Measurements from ENCODE around the gene DEFB129.
"Not testable (repeated sequence)": the region's sequence is repeated elsewhere in the genome, so short reads cannot be mapped to it uniquely, and the experiment has no call there.

DEFB129 gene, protein sequence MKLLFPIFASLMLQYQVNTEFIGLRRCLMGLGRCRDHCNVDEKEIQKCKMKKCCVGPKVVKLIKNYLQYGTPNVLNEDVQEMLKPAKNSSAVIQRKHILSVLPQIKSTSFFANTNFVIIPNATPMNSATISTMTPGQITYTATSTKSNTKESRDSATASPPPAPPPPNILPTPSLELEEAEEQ

GRCh38 chr20:226958-227357 is at the start of gene DEFB129:
DEFB129 (plus strand) TSS chr20:227258; CDS start chr20:227289, 31 bp downstream.
- no peak for DNase-seq

GRCh38 chr20:184288-184687 is 42.8 kb upstream of the DEFB129 start:
- DNase-seq, result no peak

GRCh38 chr20:187733-188132 is 39.3 kb upstream of the DEFB129 start:
- DNase-seq, result no peak

DNA sequence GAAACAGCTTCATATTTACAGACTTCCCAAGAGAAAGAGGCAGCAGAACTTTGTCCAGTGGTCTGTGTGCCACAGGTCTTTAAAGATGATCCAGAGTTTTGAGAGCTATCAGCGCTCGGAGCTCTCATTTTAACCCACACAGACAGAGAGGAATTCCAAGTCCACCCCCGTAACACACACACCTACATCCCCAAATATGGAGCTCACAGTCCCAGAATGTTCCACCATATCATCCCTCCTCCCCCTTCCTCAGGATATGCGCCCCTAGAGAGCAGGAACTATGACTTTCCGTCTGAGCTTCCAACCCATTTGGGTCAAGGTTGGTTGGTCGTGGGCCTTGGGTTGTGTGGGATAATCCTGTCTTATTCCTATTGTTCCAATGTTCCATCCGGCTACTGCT is 37.4 kb upstream of the DEFB129 start, which contains the start of gene DEFB128:
TSS of gene DEFB128 (minus strand) at position 101 of the 400 bp plus-strand sequence. CDS start at position 13, 88 bp downstream.
- DNase-seq, result no peak

DNA sequence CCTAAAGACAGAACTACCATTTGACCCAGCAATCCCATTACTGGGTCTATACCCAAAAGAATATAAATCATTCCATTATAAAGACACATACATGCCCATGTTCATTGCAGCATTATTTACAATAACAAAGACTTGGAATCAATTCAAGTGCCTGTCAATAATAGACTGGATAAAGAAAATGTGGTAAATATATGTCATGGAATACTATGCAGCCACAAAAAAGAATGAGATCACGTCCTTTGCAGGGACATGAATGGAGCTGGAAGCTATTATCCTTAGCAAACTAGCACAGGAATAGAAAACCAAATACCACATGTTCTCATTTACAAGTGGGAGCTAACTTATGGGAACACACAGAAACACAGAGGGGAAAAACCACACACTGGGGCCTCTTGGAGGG is 28.8 kb upstream of the DEFB129 start:
- DNase-seq, result no peak

DNA sequence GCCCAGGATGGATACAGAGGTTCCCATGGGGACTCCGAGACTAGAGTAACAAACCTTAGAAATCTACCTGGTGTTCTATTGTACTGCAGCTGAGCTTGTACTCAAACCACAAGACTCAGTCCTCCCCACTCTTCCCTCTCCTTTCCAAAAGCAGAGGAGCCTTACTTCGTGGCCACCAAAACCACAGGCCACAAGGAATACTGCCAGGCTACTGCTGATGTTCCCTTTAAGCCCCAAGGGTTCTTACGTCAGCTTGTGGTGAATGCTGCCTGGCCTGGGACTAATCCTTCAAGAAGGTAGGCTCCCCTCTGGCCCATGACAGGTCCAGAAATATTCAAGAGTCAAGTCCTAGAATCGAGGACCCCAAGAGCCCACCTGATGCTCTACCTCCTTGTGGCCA is 27.1 kb upstream of the DEFB129 start:
- no peak for DNase-seq

DNA sequence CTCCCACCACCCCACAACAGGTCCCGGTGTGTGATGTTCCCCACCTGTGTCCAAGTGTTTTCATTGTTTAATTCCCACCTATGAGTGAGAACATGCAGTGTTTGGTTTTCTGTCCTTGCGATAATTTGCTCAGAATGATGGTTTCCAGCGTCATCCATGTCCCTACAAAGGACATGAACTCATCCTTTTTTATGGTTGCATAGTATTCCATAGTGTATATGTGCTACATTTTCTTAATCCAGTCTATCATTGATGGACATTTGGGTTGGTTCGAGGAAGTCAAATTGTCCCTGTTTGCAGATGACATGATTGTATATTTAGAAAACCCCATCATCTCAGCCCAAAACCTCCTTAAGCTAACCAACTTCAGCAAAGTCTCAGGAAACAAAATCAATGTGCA is 23.4 kb upstream of the DEFB129 start:
- DNase-seq, result not testable (repeated sequence)

- peak; percentile 76 to 80 for DNase-seq
Measured at GRCh38 chr20:208942-209566, 18.0 kb upstream of the DEFB129 start.

DNA sequence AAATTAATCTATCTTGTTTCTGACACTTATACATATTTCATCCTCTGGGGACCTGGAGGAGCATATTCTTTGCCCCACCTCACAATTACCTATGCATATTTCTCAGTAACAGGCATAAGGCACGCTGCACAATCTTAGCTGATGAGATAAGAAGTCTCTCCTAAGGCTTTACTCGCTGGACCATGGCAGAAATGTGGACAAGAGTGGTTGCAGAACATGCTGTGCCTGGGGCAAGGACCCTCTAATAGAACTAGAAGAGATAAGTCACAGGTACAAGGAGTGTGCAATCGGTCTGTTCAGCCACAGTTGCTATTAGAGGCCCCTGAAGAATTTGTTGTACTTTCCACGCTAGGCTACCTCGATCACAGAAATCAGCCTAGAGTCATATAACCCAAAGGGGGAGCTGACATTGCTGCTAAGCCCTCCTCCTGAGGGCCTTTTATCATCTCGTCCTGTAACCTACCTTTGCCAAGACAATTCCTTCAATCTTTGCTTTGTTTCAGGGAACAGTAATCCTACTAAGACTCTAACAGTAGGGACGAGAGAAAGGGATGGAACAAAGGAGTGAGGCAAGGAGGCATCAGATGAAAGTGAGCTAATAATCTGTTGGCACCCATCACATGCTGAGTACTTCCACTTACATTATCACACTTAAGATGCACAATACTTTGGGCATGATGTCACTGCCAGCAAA is 16.1 kb upstream of the DEFB129 start:
- DNase-seq, result no peak

DNA sequence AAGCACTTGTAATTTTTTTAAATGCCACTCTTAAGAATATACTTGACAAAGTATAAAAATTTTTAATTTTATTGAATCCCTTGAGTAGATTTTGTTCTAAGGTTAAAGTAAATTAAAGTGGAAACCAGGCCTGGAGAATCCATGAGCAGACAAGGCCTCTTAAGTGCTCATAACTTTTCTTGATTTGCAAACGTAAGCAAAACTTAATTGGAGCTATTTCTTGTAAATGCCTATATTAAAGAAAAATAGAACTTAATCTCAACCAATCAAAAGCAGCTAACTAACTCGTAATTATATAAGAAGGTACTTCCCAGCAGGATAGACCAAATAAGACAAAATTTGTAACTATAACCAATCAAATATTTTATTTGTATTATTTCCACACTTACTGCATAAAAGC is 12.7 kb upstream of the DEFB129 start:
- no peak for DNase-seq

DNA sequence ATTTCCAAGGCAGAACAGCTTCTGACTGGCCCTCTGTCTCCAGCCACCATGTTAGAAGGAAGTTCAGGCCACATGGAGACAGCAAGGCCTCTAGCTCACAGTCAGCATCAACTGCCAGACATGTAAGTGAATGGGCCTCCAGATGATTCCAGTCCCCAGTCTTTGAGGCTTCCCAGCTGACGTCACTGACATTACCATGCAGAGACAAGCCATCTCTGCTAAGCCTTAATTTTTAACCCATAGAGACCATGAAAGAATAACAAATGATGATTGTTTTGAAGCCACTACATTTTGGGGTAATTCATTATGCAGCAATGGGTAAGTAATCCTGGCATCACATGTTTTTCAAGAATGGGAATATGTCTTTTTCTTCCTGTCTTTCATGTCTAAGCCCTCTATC is 11.3 kb upstream of the DEFB129 start:
- DNase-seq, result no peak

GRCh38 chr20:217266-217665 is 9.8 kb upstream of the DEFB129 start:
- no peak for DNase-seq

- peak; percentile 22 to 40 for DNase-seq
Measured at GRCh38 chr20:219290-220115, 7.6 kb upstream of the DEFB129 start.

GRCh38 chr20:221258-221830 is 5.7 kb upstream of the DEFB129 start:
- DNase-seq, result no peak

DNA sequence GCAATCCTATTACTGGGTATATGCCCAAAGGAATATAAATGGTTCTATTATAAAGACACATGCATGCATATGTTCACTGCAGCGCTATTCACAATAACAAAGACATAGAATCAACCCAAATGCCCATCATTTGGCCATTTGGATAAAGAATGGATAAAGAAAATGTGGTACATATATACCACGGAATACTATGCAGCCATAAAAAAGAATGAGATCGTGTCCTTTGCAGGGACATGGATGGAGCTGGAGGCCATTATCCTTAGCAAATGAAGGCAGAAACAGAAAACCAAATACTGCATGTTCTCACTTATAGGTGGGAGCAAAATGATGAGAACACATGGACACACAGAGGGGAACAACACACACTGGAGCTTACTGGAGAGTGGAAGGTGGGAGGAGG is 1.2 kb upstream of the DEFB129 start:
- DNase-seq, result not testable (repeated sequence)

- DNase-seq, result peak; percentile 63 to 66
Measured at GRCh38 chr20:227439-228105, 514 bp downstream of the DEFB129 start.

DNA sequence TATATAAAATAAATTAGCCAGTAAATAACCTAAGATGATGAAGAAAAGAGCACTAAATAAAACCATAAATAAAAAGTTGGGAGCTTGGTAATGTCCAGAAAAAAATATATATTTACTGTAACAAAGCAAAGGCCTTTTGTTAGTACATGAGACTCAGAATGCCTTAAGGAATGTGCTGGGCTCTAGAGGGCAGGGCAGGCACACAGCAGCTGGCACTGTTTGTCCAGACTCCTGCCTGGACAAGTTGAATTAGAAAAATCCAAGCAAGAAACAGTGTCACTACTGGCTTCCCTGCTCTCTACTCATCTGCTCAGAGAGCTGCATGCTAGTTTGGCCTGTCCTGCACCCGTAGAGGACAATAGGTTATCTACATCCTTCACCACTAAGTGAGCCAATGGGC is 8.8 kb downstream of the DEFB129 start:
- DNase-seq, result peak in 1 of 2 experiments; percentile 12

GRCh38 chr20:237489-237888 is 10.4 kb downstream of the DEFB129 start:
- peak; percentile 55 to 58 for DNase-seq

DNA sequence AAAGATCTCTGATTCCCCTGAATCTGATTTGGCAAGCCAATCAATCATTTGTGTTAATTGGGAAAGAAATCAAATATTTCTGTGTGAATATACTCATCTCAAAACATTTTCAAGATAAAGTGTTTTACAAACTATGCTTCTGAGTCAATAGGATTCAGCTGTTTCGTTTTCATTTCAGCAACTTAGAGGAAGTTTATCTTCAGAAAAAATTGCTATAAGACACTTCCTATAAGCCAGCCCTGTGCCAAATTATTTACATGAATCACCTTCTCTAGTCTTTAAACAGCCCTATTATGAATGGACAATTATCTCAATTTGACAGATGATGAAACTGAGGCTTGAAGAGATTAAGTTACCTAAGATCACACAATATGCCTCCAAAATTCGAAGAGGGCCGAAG is 10.9 kb downstream of the DEFB129 start:
- DNase-seq, result peak; percentile 31 to 33

DNA sequence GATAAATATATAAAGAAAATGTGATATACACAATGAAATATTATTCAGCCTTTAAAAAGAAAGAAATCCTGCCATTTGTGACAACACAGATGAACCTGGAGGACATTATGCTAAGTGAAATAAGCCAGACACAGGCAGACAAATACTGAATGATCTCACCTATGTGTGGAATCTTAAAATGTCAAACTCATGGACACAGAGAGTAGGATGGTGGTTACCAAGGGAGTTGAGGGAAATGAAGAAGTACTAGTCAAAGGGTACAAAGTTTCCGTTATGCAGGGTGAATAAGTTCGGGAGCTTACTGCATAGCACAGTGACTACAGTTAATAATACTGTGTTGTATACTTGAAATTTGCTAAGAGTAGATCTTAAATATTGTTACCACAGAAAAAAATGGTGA is 15.8 kb downstream of the DEFB129 start:
- DNase-seq, result no peak

- DNase-seq, result peak in 1 of 2 experiments; percentile 6
Measured at GRCh38 chr20:251354-251753, 24.3 kb downstream of the DEFB129 start.

DNA sequence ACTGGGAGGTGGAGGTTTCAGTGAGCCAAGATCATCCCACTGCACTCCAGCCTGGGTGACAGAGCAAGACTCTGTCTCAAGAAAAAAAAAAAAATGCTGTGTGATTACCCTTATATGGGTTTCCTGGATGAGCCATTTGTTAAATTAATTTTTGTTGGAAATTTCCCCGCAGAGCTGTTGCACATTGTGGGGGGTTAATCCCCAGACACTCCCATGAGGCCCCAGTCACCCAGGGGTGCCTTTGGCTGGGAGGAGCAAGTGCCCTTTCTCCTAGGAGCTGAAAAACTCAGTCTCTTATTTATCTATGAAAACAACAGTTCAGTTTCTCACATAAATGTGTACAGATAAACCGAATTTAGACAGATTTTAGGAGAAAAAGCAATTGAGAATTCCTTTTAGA is 25.7 kb downstream of the DEFB129 start:
- DNase-seq, result no peak

All from AML-193 (cell line).